Gastroesophageal sphincter (tissue), 3 donors: ENCODE results near the gene COQ10A.

Experiments
- CTCF ChIP-seq, 4 experiments: fragments of 200-600 bp in 2 of 4; fragments of 450-650 bp in 2 of 4; sonication (generic) in 1 of 4; IDR thresholded peaks; one replicate each; pipeline ENCODE4 v1.5.1; 2017 to 2019; ENCODE audit warnings: antibody characterized with exemption in 4 of 4, mild to moderate bottlenecking in 2 of 4, moderate library complexity in 2 of 4
- EP300 ChIP-seq: sonication (generic); formaldehyde crosslinking; IDR thresholded peaks from one replicate; pipeline ENCODE4 v1.6.1; 2017; ENCODE audit warnings: antibody characterized with exemption, mild to moderate bottlenecking
- POLR2A ChIP-seq, 2 donors: fragments of 450-650 bp; IDR thresholded peaks; one replicate each; pipeline ENCODE4 v1.6.1; 2017; ENCODE audit warnings: antibody characterized with exemption in 2 of 2, mild to moderate bottlenecking in 2 of 2, moderate library complexity in 1 of 2
- POLR2AphosphoS5 ChIP-seq: sonication (generic); formaldehyde crosslinking; IDR thresholded peaks from one replicate; pipeline ENCODE4 v1.6.1; 2017; ENCODE audit warnings: antibody characterized with exemption

DNA sequence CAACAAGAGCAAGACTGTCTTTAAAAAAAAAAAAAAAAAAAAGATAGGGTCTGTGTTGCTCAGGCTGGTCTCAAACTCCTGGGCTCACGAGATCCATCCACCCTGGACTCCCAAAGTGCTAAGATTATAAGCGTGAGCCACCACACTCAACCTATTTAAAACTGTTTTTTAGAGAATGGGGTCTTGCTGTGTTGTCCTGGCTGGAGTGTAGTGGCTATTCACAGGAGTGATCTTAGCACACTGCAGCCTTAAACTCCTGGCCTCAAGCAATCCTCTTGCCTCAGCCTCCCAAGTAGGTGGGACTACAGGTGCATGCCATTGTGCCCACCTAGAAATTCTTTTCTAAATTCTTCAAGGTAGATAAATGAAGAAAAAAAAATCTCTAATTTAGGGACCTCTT lies 7.6 kb downstream of the COQ10A start:
- TF ChIP-seq POLR2A (IDR thresholded peaks at IDR 0.05) (no peak), CTCF (IDR thresholded peaks at IDR 0.05) (no peak), EP300 (no peak), POLR2AphosphoS5 (no peak)
